Mesothelial cell of epicardium (in vitro differentiated cells): ENCODE data around the gene EFEMP1. TPM values are rescaled to one million over a fixed set of nuclear protein-coding genes. Genes with fewer than 3 reads are reported as not detected.

ENCODE experiments used
- DNase-seq, 2 experiments: peaks; one replicate each; pipeline ENCODE4 v3.0.0; 2021; ENCODE audit warnings: low spot score in 2 of 2; ENCODE audit not compliant: unreplicated experiment in 2 of 2
- H3K27ac Mint-ChIP-seq: 2 replicates; pipeline ENCODE4 v1.8.0; 2021; ENCODE audit warnings: mixed read lengths
- H3K27me3 Mint-ChIP-seq: 2 replicates; pipeline ENCODE4 v1.8.0; 2021; ENCODE audit warnings: low read depth, mixed read lengths
- H3K36me3 Mint-ChIP-seq: 2 replicates; pipeline ENCODE4 v1.8.0; 2021; ENCODE audit warnings: mixed read lengths
- H3K4me1 Mint-ChIP-seq: 2 replicates; pipeline ENCODE4 v1.8.0; 2021; ENCODE audit warnings: mixed read lengths
- H3K4me3 Mint-ChIP-seq: 2 replicates; pipeline ENCODE4 v1.8.0; 2021; ENCODE audit warnings: mild to moderate bottlenecking, moderate library complexity, mixed read lengths
- H3K9me3 Mint-ChIP-seq: 2 replicates; pipeline ENCODE4 v1.8.0; 2021; ENCODE audit warnings: mixed read lengths
- CTCF ChIP-seq: fragments of 200-600 bp; sonication (generic); IDR thresholded peaks from one replicate; pipeline ENCODE4 v1.5.0; 2021; ENCODE audit warnings: antibody characterized with exemption; ENCODE audit not compliant: unreplicated experiment
- total RNA-seq: library from RNA; stranded (reverse); gene quantifications from 3 replicates; pipeline ENCODE4 v1.2.1, GENCODE V29; 2021

The EFEMP1 gene
- total RNA-seq, 1 donor from 2014 or later = 38.1 TPM

GRCh38 chr2:55916473-55917049, 7.0 kb downstream of the EFEMP1 start:
- Mint-ChIP-seq H3K27me3 (no peaks in the 10 kb centered on the region), H3K27ac (no peak overlapping the region), H3K36me3 (peaks cover 6% of the 10 kb centered on the region), H3K9me3 (no peaks in the 10 kb centered on the region), H3K4me3 (no peak overlapping the region), H3K4me1 (peaks cover 8% of the 10 kb centered on the region)
- DNase-seq = no peak
- TF ChIP-seq CTCF = no peak

- H3K4me3 Mint-ChIP-seq = no peak overlapping the region
- no peak for TF ChIP-seq CTCF
Observed at GRCh38 chr2:55914786-55915185, 8.8 kb downstream of the EFEMP1 start.

GRCh38 chr2:55912926-55913325, 10.7 kb downstream of the EFEMP1 start:
- no peak for TF ChIP-seq CTCF
- H3K4me3 Mint-ChIP-seq = no peak overlapping the region
- DNase-seq = no peak
- H3K27ac Mint-ChIP-seq = no peak overlapping the region
- H3K27me3 Mint-ChIP-seq = no peaks in the 10 kb centered on the region
- H3K4me1 Mint-ChIP-seq = no peaks in the 10 kb centered on the region
- no peaks in the 10 kb centered on the region for H3K9me3 Mint-ChIP-seq
- peaks cover 6% of the 10 kb centered on the region for H3K36me3 Mint-ChIP-seq

More at GRCh38 chr2:55914786-55915185, 8.8 kb downstream of the EFEMP1 start:
- Mint-ChIP-seq H3K36me3 (peaks cover 6% of the 10 kb centered on the region), H3K27me3 (no peaks in the 10 kb centered on the region), H3K9me3 (no peaks in the 10 kb centered on the region), H3K4me1 (no peaks in the 10 kb centered on the region), H3K27ac (no peak overlapping the region)
- DNase-seq = no peak

- Mint-ChIP-seq H3K4me3 (no peak overlapping the region), H3K4me1 (no peaks in the 10 kb centered on the region), H3K27ac (no peak overlapping the region), H3K27me3 (no peaks in the 10 kb centered on the region), H3K9me3 (no peaks in the 10 kb centered on the region), H3K36me3 (no peaks in the 10 kb centered on the region)
- DNase-seq = no peak
- no peak for TF ChIP-seq CTCF
Observed at GRCh38 chr2:55910077-55910476, 13.5 kb downstream of the EFEMP1 start.

GRCh38 chr2:55907686-55908085, 15.9 kb downstream of the EFEMP1 start:
- Mint-ChIP-seq H3K9me3 (peaks cover 16% of the 10 kb centered on the region), H3K4me3 (no peak overlapping the region), H3K27me3 (no peaks in the 10 kb centered on the region), H3K27ac (no peak overlapping the region), H3K4me1 (no peaks in the 10 kb centered on the region), H3K36me3 (peaks cover 13% of the 10 kb centered on the region)
- DNase-seq = no peak
- no peak for TF ChIP-seq CTCF

- H3K4me3 Mint-ChIP-seq = no peak overlapping the region
- TF ChIP-seq CTCF = no peak
Observed at GRCh38 chr2:55906993-55907392, 16.6 kb downstream of the EFEMP1 start.

More at GRCh38 chr2:55906993-55907392, 16.6 kb downstream of the EFEMP1 start:
- H3K36me3 Mint-ChIP-seq = peaks cover 13% of the 10 kb centered on the region
- H3K4me1 Mint-ChIP-seq = peaks cover 2% of the 10 kb centered on the region
- no peak overlapping the region for H3K27ac Mint-ChIP-seq
- peaks cover 16% of the 10 kb centered on the region for H3K9me3 Mint-ChIP-seq
- DNase-seq = no peak
- no peaks in the 10 kb centered on the region for H3K27me3 Mint-ChIP-seq
